DMS114 treated with DMSO at 0.1 percent for 48 hours (cell line): ENCODE data around the gene IL4R.
"Not testable (repeated sequence)": the region's sequence is repeated elsewhere in the genome, so short reads cannot be mapped to it uniquely, and the experiment has no call there.

Experiments
- DNase-seq: peaks from one replicate; lab custom pipeline; 2025; ENCODE audit not compliant: unreplicated experiment; lab: John Stamatoyannopoulos, UW

Gene IL4R

DNA sequence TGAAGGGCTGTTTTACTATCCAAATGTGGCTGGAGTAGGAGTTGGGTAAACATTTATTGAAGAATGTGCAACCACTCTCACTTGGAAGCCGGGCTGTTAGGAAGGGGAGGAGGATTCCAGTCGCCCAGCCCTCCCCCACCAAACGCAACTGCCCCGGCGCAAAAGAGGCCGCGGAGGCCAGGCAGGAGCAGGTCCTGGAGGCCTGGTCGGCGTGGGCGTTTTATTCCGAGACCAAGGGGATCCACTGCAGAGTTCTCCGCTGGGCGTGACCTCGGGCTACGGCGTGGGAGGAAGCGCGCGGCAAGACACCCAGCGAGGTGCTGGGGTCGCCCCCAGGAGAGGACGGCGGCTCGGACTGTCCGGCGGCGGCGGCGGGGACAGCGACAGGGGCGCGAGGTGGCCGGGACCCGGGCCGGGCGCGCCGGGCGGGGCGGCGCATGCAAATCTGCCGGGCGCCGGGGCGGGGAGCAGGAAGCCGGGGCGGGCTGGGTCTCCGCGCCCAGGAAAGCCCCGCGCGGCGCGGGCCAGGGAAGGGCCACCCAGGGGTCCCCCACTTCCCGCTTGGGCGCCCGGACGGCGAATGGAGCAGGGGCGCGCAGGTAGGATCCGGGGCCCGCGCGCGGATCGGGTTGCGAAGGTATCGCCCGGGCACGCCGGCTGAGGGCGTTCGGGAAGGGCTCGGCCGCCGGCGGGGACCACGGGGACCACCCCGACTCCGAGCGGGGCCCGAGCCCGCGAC is at the start of gene IL4R:
IL4R (plus strand) TSS at position 553 of the 739 bp plus-strand sequence. CDS start 26,230 bp downstream, outside the sequence.
- no peak for DNase-seq

DNA sequence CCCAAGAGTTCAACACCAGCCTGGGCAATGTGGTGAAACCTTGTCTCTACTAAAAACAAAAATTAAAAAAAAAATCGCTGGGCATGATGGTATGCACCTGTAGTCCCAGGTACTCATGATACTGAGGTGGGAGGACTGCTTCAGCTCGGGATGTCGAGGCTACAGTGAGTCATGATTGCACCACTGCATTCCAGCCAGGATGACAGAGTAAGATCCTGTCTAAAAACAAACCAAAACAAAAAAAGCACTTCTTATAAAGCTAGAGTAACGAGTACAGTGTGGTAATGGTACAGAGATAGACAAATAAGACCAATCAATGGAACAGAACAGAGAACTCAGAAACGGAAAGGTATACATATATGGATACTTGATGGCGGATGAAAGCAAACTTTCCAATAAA is 49.6 kb upstream of the IL4R start:
- no peak for DNase-seq

DNA sequence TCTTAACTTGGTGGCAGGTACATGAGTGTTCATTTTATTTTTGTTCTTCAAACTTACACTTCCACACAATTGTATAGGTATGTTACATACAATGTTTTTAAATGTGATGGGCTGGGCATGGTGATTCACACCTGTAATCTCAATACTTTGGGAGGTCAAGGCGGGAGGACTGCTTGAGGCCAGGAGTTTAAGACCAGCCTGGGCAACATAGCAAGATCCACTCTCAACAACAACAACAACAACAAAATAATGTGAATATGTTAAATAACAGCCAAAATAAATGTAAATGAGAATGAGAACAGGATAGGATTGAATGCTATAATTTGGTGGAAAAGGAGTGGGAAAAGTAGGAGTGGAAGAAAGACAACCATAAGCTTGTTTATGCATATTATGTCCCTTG is 47.8 kb upstream of the IL4R start:
- DNase-seq = no peak

DNA sequence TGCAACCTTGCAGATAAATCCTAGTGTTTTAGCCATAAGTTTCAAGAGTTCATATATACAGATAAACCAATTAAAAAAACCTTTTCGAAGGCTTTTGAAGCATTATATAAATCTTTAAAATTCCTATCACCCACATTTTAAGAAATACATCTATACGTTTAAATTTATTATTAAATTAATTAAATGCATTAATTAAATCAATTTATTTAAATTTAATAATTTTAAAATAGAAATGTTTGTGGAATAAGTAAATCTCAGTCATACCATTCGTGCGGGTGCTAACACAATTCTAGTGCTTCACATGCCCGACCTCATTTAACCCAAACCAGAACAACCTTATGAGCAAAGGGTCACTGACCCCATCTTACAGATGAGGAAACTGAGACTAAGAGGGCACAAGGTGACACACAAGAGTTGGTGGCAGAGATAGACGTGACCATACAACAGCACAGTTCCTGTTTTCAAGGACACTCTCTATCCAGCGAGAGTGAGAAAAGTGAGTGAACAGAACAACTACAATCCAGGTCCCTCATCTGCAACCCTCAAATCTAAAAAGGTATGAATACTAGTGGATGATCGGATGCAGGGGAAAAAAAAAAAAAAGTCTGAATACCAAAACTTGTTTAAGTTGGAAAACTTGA is 46.6 kb upstream of the IL4R start:
- DNase-seq = no peak

DNA sequence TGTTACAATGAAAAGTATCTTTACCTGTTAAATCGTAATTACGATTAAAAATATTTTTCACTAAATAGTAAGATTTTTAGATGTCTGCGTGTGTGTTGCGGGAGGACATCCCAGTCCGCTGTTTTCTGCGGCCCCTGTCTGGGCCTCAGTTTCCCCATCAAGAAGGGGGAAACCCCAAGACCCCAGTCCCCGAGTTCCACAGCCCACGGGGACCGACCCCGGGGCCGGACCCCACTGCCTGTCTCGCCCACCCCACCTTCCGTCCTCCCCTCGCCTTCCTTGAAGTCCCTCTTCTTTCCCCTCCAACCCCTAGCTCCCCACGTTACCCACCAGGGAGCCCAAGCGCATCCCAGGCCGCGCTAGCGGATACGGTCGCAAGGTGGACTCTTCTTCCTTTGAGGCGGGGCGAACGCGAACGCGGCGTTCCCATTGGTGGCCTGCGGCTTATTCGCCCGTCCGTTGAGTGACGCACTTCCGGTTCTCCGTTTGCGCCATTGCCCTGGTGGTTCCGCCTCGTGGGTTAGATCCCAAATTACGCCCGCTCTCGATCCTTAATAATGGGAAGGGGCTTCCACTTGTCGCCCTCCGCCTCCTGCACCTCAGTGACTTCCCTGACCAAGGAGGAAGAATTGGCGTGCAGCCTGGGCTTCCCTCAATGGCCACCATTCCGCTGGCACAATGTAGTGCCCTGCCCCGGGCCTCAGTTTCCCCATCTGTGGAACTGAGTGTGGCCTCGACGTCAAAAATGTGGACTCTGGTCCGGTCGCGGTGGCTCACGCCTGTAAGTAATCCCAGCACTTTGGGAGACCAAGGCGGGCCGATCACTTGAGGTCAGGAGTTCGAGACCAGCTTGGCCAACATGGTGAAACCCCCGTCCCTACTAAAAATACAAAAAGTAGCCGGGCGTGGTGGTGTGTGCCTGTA is 45.1 kb upstream of the IL4R start, which contains the start of gene NSMCE1:
NSMCE1 (minus strand) TSS at position 397 of the 924 bp plus-strand sequence. CDS start 11,202 bp downstream, outside the sequence.
- DNase-seq = peak; percentile 85

DNA sequence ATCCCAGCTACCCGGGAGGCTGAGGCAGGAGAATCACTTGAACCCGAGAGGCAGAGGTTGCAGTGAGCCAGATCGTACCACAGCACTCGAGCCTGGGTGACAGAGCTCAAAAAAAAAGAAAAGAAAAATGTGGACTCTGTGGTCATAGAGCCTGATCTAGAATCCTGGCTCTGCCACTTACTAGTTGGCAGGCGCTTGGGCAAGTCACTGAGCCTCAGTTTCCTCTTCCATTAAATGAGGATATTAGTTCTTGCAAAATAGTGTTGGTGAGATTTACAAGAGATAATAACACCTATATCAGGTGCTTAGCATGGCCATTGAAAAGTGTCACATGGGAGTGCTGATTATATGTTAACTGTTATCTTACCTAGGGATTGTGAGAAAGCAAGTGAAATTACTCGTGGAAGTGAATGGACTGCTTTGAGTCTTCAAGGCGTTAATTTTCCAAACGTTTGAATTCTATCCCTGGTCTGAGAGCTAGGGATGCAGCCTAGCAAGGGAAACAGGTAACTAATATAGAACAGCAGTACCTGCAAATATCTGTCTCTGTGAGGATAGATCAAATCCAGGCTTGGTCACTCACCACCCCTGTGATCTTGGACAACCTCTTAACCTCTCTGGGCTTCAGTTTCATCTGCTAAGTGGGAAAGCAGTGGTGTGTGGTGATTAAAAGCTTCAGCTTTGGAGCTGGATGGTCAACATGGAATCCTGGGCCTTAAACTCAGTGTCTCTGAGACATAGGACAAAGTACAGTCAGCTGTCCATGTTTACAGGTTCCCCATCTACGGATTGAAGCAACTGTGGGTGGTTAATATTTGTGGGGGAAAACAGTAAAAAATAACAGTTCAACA is 44.2 kb upstream of the IL4R start:
- no peak for DNase-seq

DNA sequence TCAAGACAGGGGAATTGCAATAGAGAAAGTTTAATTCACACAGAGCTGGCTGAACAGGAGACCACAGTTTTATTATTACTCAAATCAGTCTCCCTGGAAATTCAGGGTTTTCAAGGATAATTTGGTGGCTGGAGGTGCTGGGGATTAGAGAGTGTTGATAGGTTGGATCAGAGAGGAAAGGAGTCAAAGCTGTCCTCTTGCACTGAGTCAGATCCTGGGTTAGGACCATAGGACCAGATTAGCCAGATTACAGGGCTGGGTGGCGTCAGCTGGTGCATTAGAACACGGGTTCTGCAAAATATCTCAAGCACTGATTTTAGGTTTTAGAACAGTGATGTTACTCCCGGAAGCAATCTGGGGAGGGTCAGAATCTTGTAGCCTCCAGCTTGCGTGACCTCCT is 43.4 kb upstream of the IL4R start:
- no peak for DNase-seq

DNA sequence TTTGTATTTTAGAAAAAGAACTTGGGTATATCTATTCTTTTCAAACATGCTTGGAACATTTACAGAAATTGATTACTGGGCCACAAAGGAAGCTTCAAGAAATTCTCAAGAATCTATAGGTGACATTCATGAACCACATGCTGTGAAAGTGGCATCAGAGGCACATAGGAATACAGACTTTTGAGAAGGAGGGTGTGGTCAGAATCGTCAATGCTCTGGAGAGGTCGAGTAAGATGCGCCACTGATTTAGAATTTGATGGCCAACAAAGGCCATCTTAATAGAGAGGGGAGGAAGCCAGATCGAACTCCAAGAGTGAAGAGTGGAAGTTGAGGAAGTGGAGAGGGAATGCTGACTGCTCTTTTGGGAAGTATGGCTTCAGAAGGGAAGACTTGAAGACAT is 41.7 kb upstream of the IL4R start:
- DNase-seq = no peak

DNA sequence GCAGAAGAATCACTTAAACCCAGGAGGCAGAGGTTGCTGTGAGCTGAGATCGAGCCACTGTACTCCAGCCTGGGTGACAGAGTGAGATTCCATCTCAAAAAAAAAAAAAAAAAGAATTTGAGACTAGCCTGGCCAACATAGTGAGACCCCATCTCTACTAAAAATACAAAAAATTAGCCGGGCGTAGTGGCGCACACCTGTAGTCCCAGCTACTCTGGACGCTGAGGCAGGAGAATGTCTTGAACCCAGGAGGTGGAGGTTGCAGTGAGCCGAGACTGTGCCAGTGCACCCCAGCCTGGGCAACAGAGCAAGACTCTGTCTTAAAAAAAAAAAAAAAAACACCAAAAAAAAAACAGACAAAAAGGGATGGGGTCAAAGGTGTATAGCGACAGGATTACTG is 41.1 kb upstream of the IL4R start:
- DNase-seq = not testable (repeated sequence)

DNA sequence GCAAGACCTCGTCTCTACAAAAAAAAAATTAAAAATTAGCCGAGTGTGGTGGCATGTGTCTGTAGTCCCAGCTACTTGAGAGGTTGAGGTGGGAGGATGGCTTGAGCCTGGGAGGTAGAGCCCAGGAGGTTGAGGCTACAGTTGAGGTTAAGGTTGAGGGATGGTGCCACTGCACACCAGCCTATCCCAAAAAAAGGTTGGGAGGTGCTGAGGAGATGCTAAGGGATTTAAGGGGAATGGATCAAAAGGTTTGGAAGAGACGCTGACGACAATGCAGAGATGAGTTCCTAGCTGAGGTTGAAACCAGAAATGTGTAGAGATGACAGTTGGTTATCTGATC is 40.5 kb upstream of the IL4R start:
- DNase-seq = no peak

DNA sequence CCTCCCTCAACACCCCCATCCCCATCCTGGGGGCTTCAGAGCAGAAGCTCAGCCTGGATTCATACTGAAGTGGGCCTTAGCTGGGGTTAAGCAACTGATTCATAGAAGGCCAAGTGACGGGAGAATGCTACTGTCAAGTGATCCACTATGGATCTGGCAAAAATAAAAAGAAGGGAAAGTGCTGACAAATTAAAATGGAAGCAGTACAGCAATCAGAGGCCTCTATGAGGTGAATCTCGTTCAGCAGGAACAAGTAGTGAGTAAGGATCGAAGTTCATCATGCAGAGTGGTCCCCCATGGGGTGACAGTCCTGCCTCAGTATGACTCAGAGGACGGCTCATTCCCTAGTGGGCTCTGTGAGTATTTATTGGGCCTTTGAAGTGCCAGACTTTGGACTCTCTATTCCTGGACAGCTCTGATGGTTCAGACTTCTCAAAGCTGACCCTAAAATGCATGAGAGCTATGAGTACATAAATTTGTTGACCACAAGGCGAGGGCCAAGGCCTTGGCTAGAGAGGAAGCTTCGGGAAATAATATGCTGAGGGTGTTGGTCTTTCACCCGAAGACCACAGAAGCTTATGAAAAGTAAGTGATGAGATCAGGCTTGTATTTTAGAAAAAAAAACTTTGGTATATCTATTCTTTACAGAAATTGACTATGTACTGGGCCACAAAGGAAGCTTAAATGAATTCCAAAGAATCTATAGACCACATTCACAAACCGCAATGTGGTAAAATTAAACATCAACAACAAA is 39.9 kb upstream of the IL4R start:
- no peak for DNase-seq

DNA sequence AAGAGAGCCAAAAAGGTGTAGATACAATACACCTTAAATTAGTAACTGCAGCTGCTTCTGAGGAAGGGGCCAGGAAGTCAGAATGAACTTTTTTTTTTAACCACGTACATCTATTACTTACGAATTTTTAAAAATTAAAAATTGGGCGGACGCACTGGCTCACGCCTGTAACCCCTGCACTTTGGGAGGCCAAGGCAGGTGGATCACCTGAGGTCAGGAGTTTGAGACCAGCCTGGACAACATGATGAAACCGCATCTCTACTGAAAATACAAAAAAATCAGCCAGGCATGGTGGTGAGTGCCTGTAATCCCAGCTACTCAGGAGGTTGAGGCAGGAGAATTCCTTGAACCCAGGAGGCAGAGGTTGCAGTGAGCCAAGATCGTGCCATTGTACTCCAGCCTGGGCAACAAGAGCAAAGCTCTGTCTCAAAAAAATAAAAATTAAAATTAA is 39.3 kb upstream of the IL4R start:
- DNase-seq = not testable (repeated sequence)

DNA sequence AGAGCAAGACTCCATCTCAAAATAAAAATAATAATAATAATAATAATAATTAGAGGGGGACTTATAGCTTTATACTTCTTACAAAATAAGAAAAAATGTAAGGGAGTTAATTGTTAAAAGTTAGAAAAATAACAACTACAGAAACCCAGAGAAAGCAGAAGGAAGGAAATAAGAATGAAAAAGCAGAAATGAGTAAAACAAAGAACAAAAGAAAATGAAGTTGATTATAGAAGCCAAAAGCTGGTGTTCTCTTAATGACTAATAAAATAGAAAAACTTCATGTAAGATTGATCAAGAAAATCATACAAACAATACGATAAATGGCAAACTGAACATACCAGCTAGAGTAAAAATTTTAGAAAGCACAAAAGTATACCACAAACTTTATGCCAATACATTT is 38.4 kb upstream of the IL4R start:
- no peak for DNase-seq

DNA sequence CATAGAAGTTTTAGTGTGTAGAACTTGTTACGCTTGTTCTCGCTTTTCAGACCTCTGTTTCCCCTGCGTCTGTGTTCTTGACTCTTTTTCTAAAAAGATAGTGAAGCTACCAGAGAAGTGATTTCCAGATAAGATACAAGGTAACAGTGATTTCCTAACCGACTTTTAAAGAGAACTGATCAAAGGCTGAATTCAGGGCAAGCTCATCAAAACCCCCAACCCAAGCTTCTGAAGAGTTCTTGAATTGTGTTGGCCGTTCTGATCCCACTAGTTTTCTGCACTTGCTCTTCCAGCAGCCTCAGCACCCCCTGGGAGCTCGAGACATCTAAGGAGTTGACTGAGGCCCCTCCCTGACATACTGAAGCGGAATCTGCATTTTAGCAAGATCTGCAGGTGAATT is 32.5 kb upstream of the IL4R start:
- no peak for DNase-seq

DNA sequence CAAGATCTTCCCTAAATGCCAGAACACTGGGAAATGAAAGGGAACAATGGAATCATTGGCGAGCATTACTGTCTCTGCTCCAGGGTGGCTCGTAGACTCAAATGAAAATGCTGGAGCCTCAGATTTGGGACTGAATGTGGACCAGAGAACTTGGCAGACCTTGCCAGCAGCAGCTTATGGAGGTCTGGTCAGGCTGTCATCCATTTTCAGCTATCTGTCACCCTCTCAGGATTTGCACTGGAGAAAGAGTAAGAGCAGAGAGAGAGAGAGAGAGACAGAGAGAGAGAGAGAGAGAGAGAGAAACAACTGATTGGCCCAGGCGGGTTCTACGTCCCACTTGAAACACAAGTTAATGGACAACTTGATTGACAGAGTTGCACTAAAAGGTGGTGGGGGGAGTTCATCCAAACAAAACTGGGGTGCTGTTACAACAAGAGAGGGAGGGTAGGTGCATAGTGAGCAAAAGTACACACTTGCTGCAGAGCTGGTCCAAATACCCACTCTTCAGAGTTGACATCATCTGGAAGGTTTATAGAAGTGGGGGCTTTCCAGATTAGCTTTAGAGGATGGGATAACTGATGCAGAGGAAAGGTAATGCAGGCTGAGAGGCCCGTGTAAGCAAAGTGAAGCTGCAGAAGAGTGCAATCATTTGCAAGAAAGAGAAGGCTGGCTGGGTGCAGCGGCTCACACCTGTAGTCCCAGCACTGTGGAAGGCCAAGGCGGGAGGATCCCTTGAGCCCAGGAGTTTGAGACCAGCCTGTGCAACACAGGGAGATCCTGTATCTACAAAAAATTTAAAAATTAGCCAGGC is 28.7 kb upstream of the IL4R start:
- no peak for DNase-seq

DNA sequence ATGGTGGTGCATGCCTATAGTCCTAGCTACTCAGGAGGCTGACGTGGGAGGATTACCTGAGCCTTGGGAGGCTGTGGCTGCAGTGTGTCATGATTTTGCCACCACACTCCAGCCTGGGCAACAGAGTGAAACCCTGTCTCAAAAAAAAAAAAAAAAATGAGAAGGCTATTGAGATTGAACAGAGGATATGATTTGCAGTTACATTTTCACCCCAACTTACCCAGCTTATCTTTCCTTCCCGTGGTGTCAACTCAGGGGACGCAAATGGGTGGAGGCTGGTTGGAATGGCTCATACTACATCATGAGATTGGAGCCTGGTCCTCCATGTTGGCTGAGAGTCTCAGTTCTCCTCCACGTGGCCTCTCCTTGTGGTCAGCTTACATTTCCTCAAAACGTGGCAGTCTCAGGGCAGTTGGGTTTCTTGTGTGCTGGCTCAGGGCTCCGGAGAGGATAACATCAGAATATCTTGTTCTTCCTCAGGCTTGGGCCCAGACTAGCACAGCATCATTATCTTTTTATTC is 28.0 kb upstream of the IL4R start:
- DNase-seq = no peak

DNA sequence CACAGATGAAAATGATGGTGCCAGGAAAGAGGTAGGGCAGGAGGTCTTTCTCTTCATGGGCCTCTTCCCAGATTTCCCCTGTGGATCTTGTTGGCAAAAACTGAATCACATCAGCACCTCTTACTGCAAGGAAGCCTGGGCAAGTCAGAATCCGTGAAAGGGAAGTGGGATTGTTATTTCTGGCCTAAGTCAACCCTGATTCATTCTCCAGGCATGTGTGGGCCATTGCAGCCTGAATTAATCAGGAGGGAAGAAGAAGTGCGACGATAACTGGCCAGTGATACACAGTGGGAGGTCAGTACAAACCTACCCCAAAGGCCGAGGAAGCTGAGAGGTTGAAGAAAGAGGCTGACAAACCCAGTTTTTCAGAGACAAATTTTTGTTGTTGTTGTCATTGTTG is 27.3 kb upstream of the IL4R start:
- no peak for DNase-seq

DNA sequence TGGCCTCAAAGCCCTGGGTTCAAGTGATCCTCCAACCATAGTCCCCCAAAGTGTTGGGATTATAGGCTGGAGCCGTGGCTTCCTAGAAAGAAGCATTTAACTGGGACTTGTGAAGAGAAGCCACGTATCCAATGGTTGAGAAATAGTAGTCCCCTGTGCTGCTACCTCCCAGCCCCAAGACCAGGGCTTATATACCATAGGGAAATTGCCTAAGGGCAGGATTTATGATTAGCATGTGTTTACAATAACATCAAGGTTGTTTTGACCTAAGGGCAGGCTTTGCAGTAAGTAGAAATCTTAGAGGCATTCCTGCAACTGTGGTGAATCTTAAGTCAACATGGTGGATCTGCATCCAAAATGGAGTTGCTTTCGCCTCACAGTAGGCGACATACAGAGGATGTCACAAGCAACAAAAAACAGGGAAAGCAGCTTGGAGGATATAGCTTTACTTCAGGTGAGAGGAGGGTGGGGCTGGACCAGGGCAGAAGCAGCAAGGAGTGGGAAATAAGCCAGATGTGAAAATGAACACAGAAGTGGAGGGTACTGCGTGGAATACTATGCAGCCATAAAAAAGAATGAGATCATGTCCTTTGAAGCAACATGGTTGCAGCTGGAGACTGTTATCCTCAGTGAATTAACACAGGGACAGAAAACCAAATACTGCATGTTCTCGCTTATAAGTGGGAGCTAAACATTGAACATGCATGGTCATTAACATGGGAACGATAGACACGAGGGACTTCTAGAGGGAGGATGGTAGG is 26.5 kb upstream of the IL4R start:
- DNase-seq = no peak
